Activated CD8-positive, alpha-beta memory T cell treated with anti-CD3 and anti-CD28 coated beads, Interleukin-2, amount 50 U/mL, for 24 hours (primary cell): ENCODE measurements around the gene MYOZ2.

ENCODE experiments used
- DNase-seq: peaks from one replicate; pipeline ENCODE4 v3.0.0-alpha.2; 2020; ENCODE audit errors: extremely low read depth

The MYOZ2 gene

GRCh38 chr4:119135721-119136121 is at the start of gene MYOZ2:
TSS of gene MYOZ2 (plus strand) at chr4:119135832. CDS start at chr4:119136526, 694 bp downstream.
- DNase-seq = no peak

- no peak for DNase-seq
These were observed 48.5 kb upstream of the MYOZ2 start for GRCh38 chr4:119087121-119087520.

GRCh38 chr4:119087656-119088055 is 48.0 kb upstream of the MYOZ2 start:
- no peak for DNase-seq

- no peak for DNase-seq
These were observed 42.4 kb upstream of the MYOZ2 start for GRCh38 chr4:119093042-119093827.

- DNase-seq = no peak
These were observed 38.2 kb upstream of the MYOZ2 start for GRCh38 chr4:119097282-119097900.

GRCh38 chr4:119098306-119098705 is 37.3 kb upstream of the MYOZ2 start:
- no peak for DNase-seq

GRCh38 chr4:119099227-119099810 is 36.3 kb upstream of the MYOZ2 start:
- DNase-seq = no peak

- DNase-seq = no peak
These were observed 35.0 kb upstream of the MYOZ2 start for GRCh38 chr4:119100655-119101054.

- no peak for DNase-seq
These were observed 32.4 kb upstream of the MYOZ2 start for GRCh38 chr4:119103263-119103662.

GRCh38 chr4:119104644-119105273 is 30.9 kb upstream of the MYOZ2 start:
- no peak for DNase-seq

GRCh38 chr4:119105605-119106004 is 30.0 kb upstream of the MYOZ2 start:
- no peak for DNase-seq

GRCh38 chr4:119106036-119107000 is 29.3 kb upstream of the MYOZ2 start:
- no peak for DNase-seq

- no peak for DNase-seq
These were observed 25.5 kb upstream of the MYOZ2 start for GRCh38 chr4:119110121-119110520.

- no peak for DNase-seq
These were observed 24.3 kb upstream of the MYOZ2 start for GRCh38 chr4:119111296-119111695.

- DNase-seq = no peak
These were observed 22.5 kb upstream of the MYOZ2 start for GRCh38 chr4:119113033-119113655.

- no peak for DNase-seq
These were observed 19.6 kb upstream of the MYOZ2 start for GRCh38 chr4:119116021-119116420.

- DNase-seq = no peak
These were observed 18.4 kb upstream of the MYOZ2 start for GRCh38 chr4:119116925-119117900.

GRCh38 chr4:119118397-119118796 is 17.2 kb upstream of the MYOZ2 start:
- no peak for DNase-seq

- no peak for DNase-seq
These were observed 11.3 kb upstream of the MYOZ2 start for GRCh38 chr4:119124352-119124751.

GRCh38 chr4:119125931-119126330 is 9.7 kb upstream of the MYOZ2 start:
- DNase-seq = no peak
